HG03025 (cell line): Measurements from ENCODE around the gene HOXA2.

ENCODE experiments used
- ATAC-seq: cut with Tn5 transposase; IDR thresholded peaks from one replicate; pipeline ENCODE4 v1.9.1; 2021; ENCODE audit warnings: mild to moderate bottlenecking, moderate library complexity; ENCODE audit not compliant: unreplicated experiment, low FRiP score

Gene HOXA2

GRCh38 chr7:27141923-27142579, 39.6 kb upstream of the HOXA2 start:
- ATAC-seq, result no peak

GRCh38 chr7:27141137-27141922, 38.8 kb upstream of the HOXA2 start:
- no peak for ATAC-seq

GRCh38 chr7:27140126-27140857, 37.8 kb upstream of the HOXA2 start:
- no peak for ATAC-seq

GRCh38 chr7:27139334-27140125, 37.0 kb upstream of the HOXA2 start:
- ATAC-seq, result no peak

- no peak for ATAC-seq
These were observed 36.5 kb upstream of the HOXA2 start for GRCh38 chr7:27138985-27139333.

GRCh38 chr7:27138472-27138871, 36.0 kb upstream of the HOXA2 start:
- no peak for ATAC-seq

GRCh38 chr7:27137640-27138315, 35.3 kb upstream of the HOXA2 start:
- no peak for ATAC-seq

GRCh38 chr7:27134392-27134791, 31.9 kb upstream of the HOXA2 start:
- no peak for ATAC-seq

GRCh38 chr7:27133409-27134231, 31.1 kb upstream of the HOXA2 start:
- no peak for ATAC-seq

- ATAC-seq, result no peak
These were observed 30.5 kb upstream of the HOXA2 start for GRCh38 chr7:27132978-27133377.

- no peak for ATAC-seq
These were observed 29.7 kb upstream of the HOXA2 start for GRCh38 chr7:27132214-27132613.

- no peak for ATAC-seq
These were observed 28.9 kb upstream of the HOXA2 start for GRCh38 chr7:27131390-27131819.

- ATAC-seq, result no peak
These were observed 28.3 kb upstream of the HOXA2 start, which contains the start of gene HOXA4 for GRCh38 chr7:27130540-27131389. Gene HOXA4, minus strand, starts transcription at chr7:27130757. Its CDS starts 24 bp downstream, at chr7:27130733.

- no peak for ATAC-seq
These were observed 27.5 kb upstream of the HOXA2 start for GRCh38 chr7:27129729-27130539.

- ATAC-seq, result no peak
These were observed 26.6 kb upstream of the HOXA2 start for GRCh38 chr7:27128776-27129728.

- ATAC-seq, result no peak
These were observed 25.6 kb upstream of the HOXA2 start for GRCh38 chr7:27128034-27128433.
